HG02885 (cell line): ENCODE measurements around the gene MAST4.

ENCODE experiments used
- ATAC-seq: cut with Tn5 transposase; IDR thresholded peaks from one replicate; pipeline ENCODE4 v1.9.1; 2021; ENCODE audit warnings: mild to moderate bottlenecking; ENCODE audit not compliant: unreplicated experiment, poor library complexity

MAST4 gene

GRCh38 chr5:67021962-67022361 lies 425.8 kb downstream of the MAST4 start:
- ATAC-seq = no peak

- ATAC-seq = no peak
Measured at GRCh38 chr5:67025457-67025856, 429.3 kb downstream of the MAST4 start.

GRCh38 chr5:67026278-67026677 lies 430.1 kb downstream of the MAST4 start:
- no peak for ATAC-seq

- no peak for ATAC-seq
Measured at GRCh38 chr5:67027171-67027570, 431.0 kb downstream of the MAST4 start.

GRCh38 chr5:67028371-67028770 lies 432.2 kb downstream of the MAST4 start:
- no peak for ATAC-seq

GRCh38 chr5:67028941-67029340 lies 432.7 kb downstream of the MAST4 start:
- no peak for ATAC-seq

- no peak for ATAC-seq
Measured at GRCh38 chr5:67029481-67029880, 433.3 kb downstream of the MAST4 start.

GRCh38 chr5:67030289-67031056 lies 434.3 kb downstream of the MAST4 start:
- ATAC-seq = no peak

- no peak for ATAC-seq
Measured at GRCh38 chr5:67031057-67031443, 434.9 kb downstream of the MAST4 start.

GRCh38 chr5:67031692-67032091 lies 435.5 kb downstream of the MAST4 start:
- no peak for ATAC-seq

- ATAC-seq = no peak
Measured at GRCh38 chr5:67032921-67033664, 436.9 kb downstream of the MAST4 start.

GRCh38 chr5:67033880-67034651 lies 437.9 kb downstream of the MAST4 start:
- ATAC-seq = no peak

GRCh38 chr5:67035098-67035740 lies 439.0 kb downstream of the MAST4 start:
- no peak for ATAC-seq

- ATAC-seq = no peak
Measured at GRCh38 chr5:67037171-67037570, 441.0 kb downstream of the MAST4 start.

GRCh38 chr5:67038817-67039603 lies 442.8 kb downstream of the MAST4 start:
- ATAC-seq = no peak

GRCh38 chr5:67042176-67043003 lies 446.2 kb downstream of the MAST4 start:
- ATAC-seq = no peak

- ATAC-seq = no peak
Measured at GRCh38 chr5:67043796-67044511, 447.8 kb downstream of the MAST4 start.
